HG02870 (cell line): Measurements from ENCODE around the gene SCGN.
"Not testable (repeated sequence)": the region's sequence is repeated elsewhere in the genome, so short reads cannot be mapped to it uniquely, and the experiment has no call there.

Source experiments
- ATAC-seq: cut with Tn5 transposase; IDR thresholded peaks from one replicate; pipeline ENCODE4 v1.9.1; 2021; ENCODE audit warnings: mild to moderate bottlenecking, moderate library complexity; ENCODE audit not compliant: unreplicated experiment

Gene SCGN

GRCh38 chr6:25717866-25718740, 66.1 kb downstream of the SCGN start:
- no peak for ATAC-seq

GRCh38 chr6:25726122-25726911, 74.3 kb downstream of the SCGN start:
- no peak for ATAC-seq

GRCh38 chr6:25727028-25727427, 75.0 kb downstream of the SCGN start:
- no peak for ATAC-seq

GRCh38 chr6:25730907-25731306, 78.9 kb downstream of the SCGN start:
- ATAC-seq, result no peak

GRCh38 chr6:25731721-25732120, 79.7 kb downstream of the SCGN start:
- no peak for ATAC-seq

- no peak for ATAC-seq
Measured at GRCh38 chr6:25732468-25733198, 80.6 kb downstream of the SCGN start.

- ATAC-seq, result no peak
Measured at GRCh38 chr6:25735261-25735660, 83.2 kb downstream of the SCGN start.

- ATAC-seq, result no peak
Measured at GRCh38 chr6:25743868-25744267, 91.9 kb downstream of the SCGN start.

GRCh38 chr6:25745836-25746235, 93.8 kb downstream of the SCGN start:
- no peak for ATAC-seq

- ATAC-seq, result no peak
Measured at GRCh38 chr6:25746968-25747367, 95.0 kb downstream of the SCGN start.

GRCh38 chr6:25747477-25747876, 95.5 kb downstream of the SCGN start:
- ATAC-seq, result no peak

- no peak for ATAC-seq
Measured at GRCh38 chr6:25748049-25748448, 96.0 kb downstream of the SCGN start.

- ATAC-seq, result not testable (repeated sequence)
Measured at GRCh38 chr6:25748601-25749517, 96.8 kb downstream of the SCGN start.

GRCh38 chr6:25749837-25750236, 97.8 kb downstream of the SCGN start:
- ATAC-seq, result no peak

- ATAC-seq, result no peak
Measured at GRCh38 chr6:25750906-25751305, 98.9 kb downstream of the SCGN start.
